Stimulated activated CD8-positive, alpha-beta memory T cell treated with anti-CD3 and anti-CD28 coated beads, Interleukin-7, amount 100 ng/mL, for 1 hour (primary cell): ENCODE results near the gene KANTR.
"Not testable (repeated sequence)": the region's sequence is repeated elsewhere in the genome, so short reads cannot be mapped to it uniquely, and the experiment has no call there.

Source experiments
- DNase-seq, 2 donors: peaks; one replicate each; pipeline ENCODE4 v3.0.0-alpha.2; 2020; ENCODE audit warnings: low read depth in 2 of 2

The KANTR gene

GRCh38 chrX:53128097-53128749 is 34.3 kb downstream of the KANTR start:
- no peak for DNase-seq

DNA sequence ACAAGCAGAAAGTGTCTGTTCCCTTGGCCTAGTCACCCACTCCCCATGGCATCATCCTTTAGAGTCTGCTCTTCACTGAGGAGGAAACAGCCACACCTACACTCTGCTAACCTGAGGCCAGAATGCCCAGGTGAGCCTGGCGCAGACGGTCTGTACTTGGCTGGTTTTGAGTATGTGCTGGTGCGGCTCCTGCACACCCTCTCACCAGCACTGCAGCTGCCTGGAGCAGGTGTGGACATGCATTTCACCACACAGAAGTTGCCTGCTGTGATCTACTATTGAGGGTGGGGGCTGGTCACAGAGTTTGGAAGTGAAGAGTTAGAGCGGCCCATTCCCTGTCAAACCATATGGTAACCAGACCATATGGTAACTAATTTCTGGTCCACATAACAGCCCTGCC is 39.5 kb downstream of the KANTR start:
- no peak for DNase-seq

DNA sequence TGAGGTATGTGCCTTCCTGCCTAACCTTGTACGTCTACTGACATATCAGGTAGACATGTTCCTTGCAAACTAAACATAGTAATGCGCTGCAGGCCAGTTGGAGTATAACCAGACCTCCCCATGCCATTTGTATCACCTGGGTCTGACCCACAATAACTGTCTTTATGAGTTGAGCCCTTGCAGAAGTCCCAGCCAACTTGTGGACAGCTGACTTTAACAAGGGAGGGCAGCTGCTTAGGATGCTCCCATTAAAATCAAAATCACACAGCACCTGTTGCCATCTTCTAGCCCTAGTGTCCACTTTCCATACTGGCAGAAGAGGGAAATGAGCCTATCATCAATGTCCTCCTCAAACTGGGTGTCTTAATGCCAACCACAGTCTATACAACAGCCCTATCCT is 41.6 kb downstream of the KANTR start:
- no peak for DNase-seq

- no peak for DNase-seq
Measured at GRCh38 chrX:53153581-53153980, 59.6 kb downstream of the KANTR start.

GRCh38 chrX:53155512-53156206 is 61.7 kb downstream of the KANTR start:
- no peak for DNase-seq

GRCh38 chrX:53156207-53156596 is 62.3 kb downstream of the KANTR start:
- no peak for DNase-seq

- DNase-seq = no peak
Measured at GRCh38 chrX:53159184-53159583, 65.2 kb downstream of the KANTR start.

DNA sequence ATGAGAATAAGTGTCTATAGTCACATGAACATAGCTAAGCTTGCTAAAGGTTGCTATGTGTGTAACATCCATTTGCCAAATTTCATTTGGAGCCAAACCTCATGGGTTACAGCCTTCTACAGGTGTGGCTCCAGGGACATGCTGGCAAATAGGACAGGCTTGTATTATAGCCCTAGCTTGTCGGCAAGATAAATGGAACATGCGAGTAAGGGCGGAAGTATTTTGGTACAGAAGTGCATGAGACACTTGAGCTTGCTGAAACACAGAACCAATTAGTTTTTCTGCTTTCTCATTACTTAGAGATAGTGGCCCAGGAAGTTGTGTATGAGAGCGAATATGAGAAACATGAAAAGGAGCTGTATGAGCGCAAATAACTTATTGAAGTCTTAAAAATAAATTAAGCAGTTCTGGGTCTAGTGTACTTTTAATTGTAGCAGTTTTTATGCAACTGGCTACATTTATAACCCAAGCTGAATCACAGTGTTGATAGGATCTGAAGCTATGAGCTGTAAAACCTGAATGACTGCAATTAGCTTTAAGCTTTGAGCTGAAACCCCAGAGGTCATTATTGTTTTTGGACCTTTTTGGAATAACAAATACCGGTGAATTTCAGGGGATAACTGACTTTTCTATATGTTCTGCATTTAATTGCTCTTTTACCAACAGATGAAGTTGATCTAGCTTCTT is 66.5 kb downstream of the KANTR start:
- no peak for DNase-seq

DNA sequence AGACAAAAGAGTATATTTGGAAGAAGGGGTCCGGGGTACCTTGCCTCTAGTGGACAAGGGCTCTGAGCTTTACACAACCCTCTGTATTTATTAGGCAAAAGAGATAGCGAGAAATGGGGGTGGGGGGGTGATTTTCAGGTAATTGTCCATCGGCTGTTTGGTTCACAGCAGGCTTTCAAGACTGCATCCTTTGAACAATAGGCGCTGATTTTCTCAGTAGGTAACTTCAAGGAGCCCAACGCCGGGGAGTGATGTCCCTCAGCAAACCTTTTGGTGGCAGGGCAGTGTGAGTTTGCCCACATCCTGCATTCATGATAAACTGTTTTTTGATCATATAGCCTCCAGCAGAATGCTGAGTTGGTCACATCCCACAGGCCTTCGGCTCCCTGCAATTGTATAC is 69.5 kb downstream of the KANTR start:
- no peak for DNase-seq

GRCh38 chrX:53164566-53164965 is 70.6 kb downstream of the KANTR start:
- not testable (repeated sequence) for DNase-seq

DNA sequence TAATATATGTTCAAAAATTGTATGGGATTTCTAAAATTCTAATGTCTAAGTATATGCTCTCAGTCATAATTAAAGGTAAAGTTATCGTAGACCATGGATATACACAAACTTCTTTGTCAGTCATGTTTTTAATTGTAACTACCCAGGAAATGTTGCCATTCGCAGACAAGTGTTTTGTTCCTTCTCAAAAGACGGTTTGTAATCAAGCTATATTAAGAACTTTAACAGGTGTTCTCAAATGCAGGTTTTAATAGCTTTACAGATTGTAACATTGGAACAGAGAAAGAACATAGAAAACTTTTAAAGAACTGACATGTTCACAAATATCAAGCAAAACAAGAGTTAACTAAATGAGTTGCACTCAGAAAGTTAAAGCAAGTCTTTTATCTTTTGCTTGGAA is 72.2 kb downstream of the KANTR start:
- no peak for DNase-seq

- DNase-seq = no peak
Measured at GRCh38 chrX:53171356-53171755, 77.4 kb downstream of the KANTR start.
